GM12878 (cell line): ENCODE measurements around the gene LMAN1L. TPM values are rescaled to one million over a fixed set of nuclear protein-coding genes. Genes with fewer than 3 reads are reported as not detected.

Source experiments
- ATAC-seq: fragments of 200-7000 bp; cut with Tn5 transposase; 3 replicates; pipeline ENCODE4 v1.9.1; 2020; ENCODE audit warnings: mild to moderate bottlenecking, moderate library complexity
- BruUV-seq: library from RNA; stranded (reverse); fragments of 400-500 nt; replicated peaks from 2 replicates; lab custom pipeline; 2021; lab: Mats Ljungman, UMichigan
- CTCF ChIA-PET: fragments of 300-600 bp; sonication (Branson Sonifier 250); formaldehyde crosslinking; extraction: SDS; loops from one replicate; lab custom pipeline; 2021; ENCODE audit warnings: inconsistent platforms; lab: Yijun Ruan, JAX
- POLR2A ChIA-PET: fragments of 350-600 bp; formaldehyde crosslinking; extraction: SDS; loops from one replicate; lab custom pipeline; 2021; ENCODE audit warnings: inconsistent platforms; lab: Charles Lee
- RAD21 ChIA-PET: fragments of 300-600 bp; sonication (Branson Sonifier 250); formaldehyde crosslinking; loops from one replicate; lab custom pipeline; 2023; ENCODE audit warnings: antibody characterized with exemption; ENCODE audit not compliant: unreplicated experiment; lab: Charles Lee
- SMC1A ChIA-PET: fragments of 300-600 bp; sonication (Branson Sonifier 250); formaldehyde crosslinking; loops from one replicate; lab custom pipeline; 2023; ENCODE audit not compliant: unreplicated experiment, uncharacterized antibody; lab: Charles Lee
- DNase-seq: peaks from one replicate; pipeline ENCODE4 v3.0.0-alpha.2; 2011; ENCODE audit warnings: low read depth, low spot score
- FAIRE-seq: peaks from 3 replicates; lab custom pipeline; 2011; peaks lifted over from hg19 to GRCh38; lab: Jason Lieb, UNC
- H2AFZ ChIP-seq: 2 replicates; pipeline ENCODE4 v1.6.0; 2011; ENCODE audit warnings: low read depth, low read length, control low read depth; ENCODE audit not compliant: control insufficient read depth
- H3K27ac ChIP-seq: 2 replicates; pipeline ENCODE4 v1.5.1; 2011; ENCODE audit warnings: control low read depth; ENCODE audit not compliant: control insufficient read depth, insufficient read depth
- H3K27me3 ChIP-seq, 2 experiments: replicated peaks in 1 of 2; 2 replicates each; pipeline versions ENCODE4 v1.6.0 to v1.6.1; 2011; ENCODE audit warnings: low read length in 1 of 2; ENCODE audit not compliant: control insufficient read depth in 2 of 2, insufficient read depth in 2 of 2
- H3K36me3 ChIP-seq, 2 experiments: 2 replicates each; pipeline ENCODE4 v1.5.1; 2011; ENCODE audit warnings: low read length in 1 of 2; ENCODE audit not compliant: control insufficient read depth in 2 of 2, insufficient read depth in 2 of 2
- H3K4me1 ChIP-seq: 2 replicates; pipeline ENCODE4 v1.6.1; 2011; ENCODE audit warnings: mild to moderate bottlenecking, low read length, moderate library complexity, mixed read lengths; ENCODE audit not compliant: control insufficient read depth, insufficient read depth
- H3K4me2 ChIP-seq: 2 replicates; pipeline ENCODE4 v1.6.0; 2011; ENCODE audit warnings: control low read depth; ENCODE audit not compliant: control insufficient read depth, insufficient read depth
- H3K4me3 ChIP-seq: fragments of 200-600 bp; sonication (generic); 2 replicates; pipeline ENCODE4 v1.5.1; 2016
- H3K79me2 ChIP-seq: 2 replicates; pipeline ENCODE4 v1.6.0; 2011; ENCODE audit warnings: low read length; ENCODE audit not compliant: control insufficient read depth, insufficient read depth
- H3K9ac ChIP-seq: 2 replicates; pipeline ENCODE4 v1.8.0; 2011; ENCODE audit warnings: low read length, control low read depth, mixed read lengths; ENCODE audit not compliant: control insufficient read depth, insufficient read depth
- H3K9me3 ChIP-seq: replicated peaks from 3 replicates; pipeline ENCODE4 v1.5.1; 2011; ENCODE audit warnings: mild to moderate bottlenecking, low read length; ENCODE audit not compliant: control insufficient read depth, insufficient read depth
- H4K20me1 ChIP-seq: 2 replicates; pipeline ENCODE4 v1.6.0; 2011; ENCODE audit not compliant: control insufficient read depth, insufficient read depth
- CBX5 ChIP-seq: sonication (generic); IDR thresholded peaks from 2 replicates; pipeline ENCODE4 v1.6.1; 2016; ENCODE audit warnings: low read depth, moderate library complexity, mild to moderate bottlenecking, inconsistent platforms
- EP300 ChIP-seq, 2 experiments: fragments of 150-350 bp in 1 of 2; IDR thresholded peaks; 2 replicates each; pipeline ENCODE4 v1.6.1; 2011 to 2012; ENCODE audit warnings: low read depth in 2 of 2, low read length in 2 of 2, borderline replicate concordance in 1 of 2, improper control_type of control experiment in 1 of 2, inconsistent platforms in 1 of 2; ENCODE audit not compliant: control insufficient read depth in 1 of 2
- EZH2 ChIP-seq: IDR thresholded peaks from 2 replicates; pipeline ENCODE4 v1.6.1; 2012; ENCODE audit warnings: low read depth, mild to moderate bottlenecking, control low read depth, inconsistent platforms, low read length, borderline replicate concordance; ENCODE audit not compliant: control insufficient read depth
- IKZF1 ChIP-seq: fragments of 450-650 bp; conservative IDR thresholded peaks from 2 replicates; pipeline ENCODE4 v1.6.1; 2017; ENCODE audit warnings: antibody characterized with exemption, mild to moderate bottlenecking
- MTA3 ChIP-seq: IDR thresholded peaks from 2 replicates; pipeline ENCODE4 v1.6.1; 2012; ENCODE audit warnings: low read length, inconsistent platforms, borderline replicate concordance
- NBN ChIP-seq: fragments of 450-650 bp; IDR thresholded peaks from 2 replicates; pipeline ENCODE4 v1.6.1; 2016
- NR2C1 ChIP-seq: fragments of 450-650 bp; IDR thresholded peaks from 2 replicates; pipeline ENCODE4 v1.6.1; 2017; ENCODE audit warnings: antibody characterized with exemption, mild to moderate bottlenecking, moderate library complexity
- PAX5 ChIP-seq: IDR thresholded peaks from 2 replicates; pipeline ENCODE4 v1.6.1; 2011; ENCODE audit warnings: low read depth, low read length, borderline replicate concordance
- POLR2AphosphoS2 ChIP-seq: IDR thresholded peaks from 2 replicates; pipeline ENCODE4 v1.6.1; 2011; ENCODE audit warnings: low read depth, mild to moderate bottlenecking, low read length, improper control_type of control experiment, moderate library complexity
- RB1 ChIP-seq: fragments of 450-650 bp; formaldehyde crosslinking; IDR thresholded peaks from 2 replicates; pipeline ENCODE4 v1.6.1; 2017; ENCODE audit warnings: mild to moderate bottlenecking, borderline replicate concordance
- ZNF207 ChIP-seq: fragments of 450-650 bp; IDR thresholded peaks from 2 replicates; pipeline ENCODE4 v1.6.1; 2014; ENCODE audit warnings: antibody characterized with exemption, mild to moderate bottlenecking, borderline replicate concordance
- ZNF384 ChIP-seq: IDR thresholded peaks from 2 replicates; pipeline ENCODE4 v1.6.1; 2012; ENCODE audit warnings: low read depth, mild to moderate bottlenecking, low read length, improper control_type of control experiment, borderline replicate concordance
- WGBS: methylation state at CpG from one replicate; pipeline ENCODE4 v1.1.6; 2016; ENCODE audit warnings: low lambda C conversion rate; ENCODE audit not compliant: insufficient replicate concordance, insufficient coverage; ENCODE audit errors: missing lambda C conversion rate; 5-methylcytosine and 5-hydroxymethylcytosine counted together
- in situ Hi-C: fragments of 300-500 bp; cut with MboI; formaldehyde crosslinking; loops from 9 replicates; pipeline ENCODE4 v1.14.3; 2018; ENCODE audit warnings: mixed read lengths
- intact Hi-C: fragments of 100-400 bp; cut with micrococcal nuclease; formaldehyde crosslinking; loops from one replicate; pipeline ENCODE4 v1.14.2; 2022; ENCODE audit not compliant: unreplicated experiment
- polyA plus RNA-seq, 11 experiments: library from polyadenylated mRNA; depleted of rRNA in 4 of 11; unstranded in 6 of 11; stranded (reverse) in 5 of 11; fragments of >200 nt; fragmentation: Nextera tagmentation in 4 of 11; fragmentation: Illumina TruSeq in 1 of 11; extraction: Ambion mirVana in 4 of 11; extraction: Trizol in 1 of 11; gene quantifications; 1 replicate in 1 of 11; 2 replicates in 10 of 11; pipeline versions ENCODE4 v1.2.1 to v1.2.3, GENCODE V29; 2011 to 2016; ENCODE audit warnings: inconsistent platforms in 2 of 11, missing spikeins in 2 of 11, low read depth in 1 of 11
- total RNA-seq, 4 experiments: library from RNA; depleted of rRNA in 3 of 4; stranded (reverse); fragments of >200 nt in 3 of 4; fragmentation: Illumina TruSeq in 1 of 4; extraction: Trizol in 1 of 4; gene quantifications; 2 replicates each; pipeline versions ENCODE4 v1.2.1 to v1.2.3, GENCODE V29; 2013 to 2021
- TF ChIP-seq, protein P1 (sequence below): fragments of 450-650 bp; IDR thresholded peaks from 2 replicates; pipeline ENCODE4 v1.6.1; 2017; ENCODE audit warnings: antibody characterized with exemption, mild to moderate bottlenecking, moderate library complexity
- TF ChIP-seq, protein P2 (sequence below): fragments of 450-650 bp; IDR thresholded peaks from 2 replicates; pipeline ENCODE4 v1.6.1; 2016; ENCODE audit warnings: mild to moderate bottlenecking

Gene LMAN1L
- total and polyA plus RNA-seq, 10 of the 15 experiments (the other 5 are each of a cell fraction or from before 2014, with no cell fraction given), result not detected

DNA sequence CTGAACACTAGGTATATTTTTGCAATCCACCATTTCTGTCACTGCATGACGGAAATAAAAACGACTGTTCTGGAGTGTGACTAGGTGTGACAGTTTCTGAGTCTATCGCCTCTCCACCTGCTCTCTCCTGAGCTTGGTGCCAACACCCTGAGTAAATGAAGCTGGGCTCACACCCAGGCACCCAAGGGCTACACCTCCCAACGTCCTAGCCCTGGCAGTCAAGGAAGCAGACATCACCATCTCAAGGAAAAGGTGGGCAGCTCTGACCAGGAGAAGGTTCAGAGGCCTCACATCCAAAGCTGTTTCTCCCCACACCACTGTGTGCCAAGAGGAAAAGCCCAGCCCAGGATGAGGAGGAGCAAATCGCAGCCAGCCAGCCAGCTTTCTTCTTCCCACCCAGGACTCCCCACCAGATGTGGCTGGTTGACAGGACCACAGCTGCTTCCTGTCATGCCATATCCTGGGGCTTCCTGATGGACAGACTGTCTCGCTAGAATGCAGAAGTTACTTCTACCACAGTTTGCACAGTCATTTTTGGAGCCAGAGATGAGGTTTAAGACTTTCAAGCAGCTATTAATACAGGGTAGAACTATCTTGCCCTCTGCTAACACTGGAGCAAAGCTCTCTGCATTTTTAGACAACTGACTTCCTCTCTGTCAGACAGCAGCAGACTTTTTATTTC, 57.2 kb downstream of the LMAN1L start:
- RAD21 ChIA-PET, result interaction anchor here (0.9 to 4.8 kb wide), 21 partner anchors 10 to 158 kb away, joined by 3 to 57 read pairs (median 10); partner anchors contain the start of genes CSK, FAM219B, SCAMP5 and ULK3
- FAIRE-seq (peak; percentile 85), DNase-seq (peak; percentile 97), ATAC-seq (peak; percentile 76)
- Histone ChIP-seq H3K27me3 (no peaks in the 10 kb centered on the region), H3K79me2 (peaks cover 72% of the 10 kb centered on the region), H3K9me3 (peaks cover 12% of the 10 kb centered on the region), H4K20me1 (no peaks in the 10 kb centered on the region), H3K4me3 (peak overlapping the region; percentile 93), H3K36me3 (peaks cover 2 to 16% of the 10 kb centered on the region in 2 experiments; a peak in 2 of 4 replicates), H3K4me2 (peak overlapping the region; percentile 79), H3K9ac (peak overlapping the region; percentile 70), H3K27ac (peak overlapping the region; percentile 94), H3K4me1 (peaks cover 40% of the 10 kb centered on the region), H2AFZ (no peak overlapping the region)
- BruUV-seq, result no TSS peak
- SMC1A ChIA-PET, result interaction anchor here (0.7 to 6.5 kb wide), 29 partner anchors 12 to 485 kb away, joined by 3 to 120 read pairs (median 5); partner anchors contain the start of genes FAM219B, MPI and ULK3
- POLR2A ChIA-PET, result interaction anchor here (0.6 to 5.2 kb wide), 28 partner anchors 11 to 658 kb away, joined by 3 to 80 read pairs (median 4); partner anchors contain the start of genes FAM219B, MPI and ULK3
- in situ Hi-C loops (no loop called here), intact Hi-C loops (loop anchor here (2.0 kb wide), 2 partner anchors 13 to 27 kb away; partner anchors contain the start of gene ULK3)
- CTCF ChIA-PET, result interaction anchor here (0.6 to 11.2 kb wide), 23 partner anchors 9 to 101 kb away, joined by 3 to 129 read pairs (median 4); partner anchors contain the start of genes CSK, FAM219B and ULK3
- WGBS, result 0% methylated on average over 6 of the region's 6 CpGs
- peak; percentile 96 for TF ChIP-seq MTA3
- TF ChIP-seq NBN, result peak; percentile 91
- TF ChIP-seq RB1, result no peak
- TF ChIP-seq POLR2AphosphoS2, result no peak
- TF ChIP-seq IKZF1, result peak; percentile 98
- TF ChIP-seq ZNF384, result no peak
- TF ChIP-seq EZH2, result no peak
- TF ChIP-seq, protein P1, sequence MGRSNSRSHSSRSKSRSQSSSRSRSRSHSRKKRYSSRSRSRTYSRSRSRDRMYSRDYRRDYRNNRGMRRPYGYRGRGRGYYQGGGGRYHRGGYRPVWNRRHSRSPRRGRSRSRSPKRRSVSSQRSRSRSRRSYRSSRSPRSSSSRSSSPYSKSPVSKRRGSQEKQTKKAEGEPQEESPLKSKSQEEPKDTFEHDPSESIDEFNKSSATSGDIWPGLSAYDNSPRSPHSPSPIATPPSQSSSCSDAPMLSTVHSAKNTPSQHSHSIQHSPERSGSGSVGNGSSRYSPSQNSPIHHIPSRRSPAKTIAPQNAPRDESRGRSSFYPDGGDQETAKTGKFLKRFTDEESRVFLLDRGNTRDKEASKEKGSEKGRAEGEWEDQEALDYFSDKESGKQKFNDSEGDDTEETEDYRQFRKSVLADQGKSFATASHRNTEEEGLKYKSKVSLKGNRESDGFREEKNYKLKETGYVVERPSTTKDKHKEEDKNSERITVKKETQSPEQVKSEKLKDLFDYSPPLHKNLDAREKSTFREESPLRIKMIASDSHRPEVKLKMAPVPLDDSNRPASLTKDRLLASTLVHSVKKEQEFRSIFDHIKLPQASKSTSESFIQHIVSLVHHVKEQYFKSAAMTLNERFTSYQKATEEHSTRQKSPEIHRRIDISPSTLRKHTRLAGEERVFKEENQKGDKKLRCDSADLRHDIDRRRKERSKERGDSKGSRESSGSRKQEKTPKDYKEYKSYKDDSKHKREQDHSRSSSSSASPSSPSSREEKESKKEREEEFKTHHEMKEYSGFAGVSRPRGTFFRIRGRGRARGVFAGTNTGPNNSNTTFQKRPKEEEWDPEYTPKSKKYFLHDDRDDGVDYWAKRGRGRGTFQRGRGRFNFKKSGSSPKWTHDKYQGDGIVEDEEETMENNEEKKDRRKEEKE, result no peak
- peak; percentile 59 to 95 for TF ChIP-seq EP300 (IDR thresholded peaks at IDR 0.05; ENCODE audit: borderline replicate concordance in 1 of 2, control insufficient read depth in 1 of 2, low read depth in 2 of 2, low read length in 2 of 2)
- peak; percentile 85; the same call in 1 of the 2 replicates for TF ChIP-seq CBX5
- TF ChIP-seq, protein P2, sequence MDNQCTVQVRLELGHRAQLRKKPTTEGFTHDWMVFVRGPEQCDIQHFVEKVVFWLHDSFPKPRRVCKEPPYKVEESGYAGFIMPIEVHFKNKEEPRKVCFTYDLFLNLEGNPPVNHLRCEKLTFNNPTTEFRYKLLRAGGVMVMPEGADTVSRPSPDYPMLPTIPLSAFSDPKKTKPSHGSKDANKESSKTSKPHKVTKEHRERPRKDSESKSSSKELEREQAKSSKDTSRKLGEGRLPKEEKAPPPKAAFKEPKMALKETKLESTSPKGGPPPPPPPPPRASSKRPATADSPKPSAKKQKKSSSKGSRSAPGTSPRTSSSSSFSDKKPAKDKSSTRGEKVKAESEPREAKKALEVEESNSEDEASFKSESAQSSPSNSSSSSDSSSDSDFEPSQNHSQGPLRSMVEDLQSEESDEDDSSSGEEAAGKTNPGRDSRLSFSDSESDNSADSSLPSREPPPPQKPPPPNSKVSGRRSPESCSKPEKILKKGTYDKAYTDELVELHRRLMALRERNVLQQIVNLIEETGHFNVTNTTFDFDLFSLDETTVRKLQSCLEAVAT, result peak; percentile 87
- no peak; the same call in 1 of the 2 replicates for TF ChIP-seq ZNF207
- TF ChIP-seq PAX5, result peak; percentile 94
- TF ChIP-seq NR2C1, result no peak
